Measurements from ENCODE around the gene MSRB1.

MSRB1 gene

GRCh38 chr16:1890024-1890707 is 52.8 kb downstream of the MSRB1 start:
- no peak for FAIRE-seq
